AG08395 (cell line): ENCODE measurements around the gene ZIK1.

ENCODE experiments used
- DNase-seq: peaks from one replicate; pipeline ENCODE4 v3.0.0; 2012; ENCODE audit warnings: mixed read lengths, low spot score

The ZIK1 gene

GRCh38 chr19:57583521-57584416 lies at the start of gene ZIK1:
TSS of gene ZIK1 (plus strand) at chr19:57584145. CDS start at chr19:57584357, 212 bp downstream.
- DNase-seq = peak; percentile 96

DNA sequence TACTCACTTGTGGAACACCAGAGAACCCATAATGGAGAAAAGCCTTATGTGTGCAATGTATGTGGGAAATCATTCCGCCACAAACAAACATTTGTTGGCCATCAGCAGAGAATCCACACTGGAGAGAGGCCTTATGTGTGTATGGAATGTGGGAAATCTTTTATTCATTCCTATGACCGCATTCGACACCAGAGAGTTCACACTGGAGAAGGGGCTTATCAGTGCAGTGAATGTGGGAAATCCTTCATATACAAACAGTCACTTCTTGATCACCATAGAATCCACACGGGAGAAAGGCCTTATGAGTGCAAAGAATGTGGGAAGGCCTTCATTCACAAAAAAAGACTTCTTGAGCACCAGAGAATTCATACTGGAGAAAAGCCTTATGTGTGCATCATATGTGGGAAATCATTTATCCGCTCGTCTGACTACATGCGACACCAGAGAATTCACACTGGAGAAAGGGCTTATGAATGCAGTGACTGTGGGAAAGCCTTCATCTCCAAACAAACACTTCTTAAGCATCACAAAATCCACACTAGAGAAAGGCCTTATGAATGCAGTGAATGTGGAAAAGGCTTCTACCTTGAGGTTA lies 45.9 kb upstream of the ZIK1 start:
- no peak for DNase-seq

DNA sequence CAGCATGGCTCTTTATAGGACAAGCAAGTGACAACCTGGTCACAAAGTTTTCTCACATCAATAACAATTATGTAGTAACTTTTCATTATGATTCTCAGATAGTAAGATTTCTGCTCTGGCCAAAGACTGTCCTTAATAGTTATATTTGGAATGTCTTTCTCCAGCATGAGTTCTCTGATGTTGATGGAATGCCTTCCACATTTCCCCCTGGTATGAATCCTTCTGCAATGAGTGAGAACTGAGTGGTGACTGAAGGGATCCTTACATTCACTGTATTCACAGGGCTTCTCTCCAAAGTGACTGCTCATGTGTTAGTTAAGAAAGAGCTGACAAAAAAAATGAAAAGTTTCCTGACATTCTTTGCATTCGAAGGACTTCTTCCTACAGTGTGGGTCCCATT lies 37.4 kb upstream of the ZIK1 start:
- no peak for DNase-seq

- no peak for DNase-seq
Measured at GRCh38 chr19:57552432-57552831, 31.5 kb upstream of the ZIK1 start.

DNA sequence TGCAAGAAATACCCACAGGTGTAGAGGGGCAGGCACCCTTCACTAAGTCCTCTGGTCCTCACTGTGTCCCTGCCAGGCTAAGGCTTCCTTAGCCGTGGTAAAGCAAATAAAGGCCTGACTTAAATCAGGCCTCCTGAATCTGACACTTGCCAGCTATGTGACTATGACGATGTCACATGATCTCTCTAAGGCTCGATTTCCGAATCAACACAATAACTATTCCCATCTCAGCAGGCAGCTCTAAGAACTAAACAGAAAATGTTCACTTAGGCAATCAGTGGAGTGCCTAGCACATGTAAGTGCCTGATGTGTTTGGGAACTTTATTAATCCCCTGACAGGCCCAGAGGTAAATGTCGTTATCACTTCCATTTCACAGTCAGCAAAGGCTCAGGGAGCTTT lies 26.3 kb upstream of the ZIK1 start:
- no peak for DNase-seq

DNA sequence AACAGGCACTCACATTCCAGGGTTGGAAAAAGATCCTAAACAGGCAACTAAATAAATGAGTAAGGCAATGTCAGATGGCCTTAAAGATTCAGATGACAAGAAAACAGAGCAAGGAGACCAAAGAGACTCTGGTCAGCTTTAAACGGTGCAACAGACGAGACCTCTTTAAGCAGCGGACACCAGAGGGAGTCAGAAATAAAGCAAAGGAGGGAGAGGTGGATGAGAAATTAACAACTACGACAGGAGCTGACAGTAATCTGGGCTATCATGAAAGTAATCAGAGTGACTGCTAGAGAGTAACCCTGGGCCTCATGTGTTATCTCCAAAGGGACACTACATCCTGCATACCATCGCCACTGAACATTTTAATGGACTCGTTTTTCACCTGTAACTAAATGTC lies 25.4 kb upstream of the ZIK1 start:
- peak; percentile 13 for DNase-seq

GRCh38 chr19:57559008-57559403 lies 24.9 kb upstream of the ZIK1 start:
- DNase-seq = peak; percentile 58

DNA sequence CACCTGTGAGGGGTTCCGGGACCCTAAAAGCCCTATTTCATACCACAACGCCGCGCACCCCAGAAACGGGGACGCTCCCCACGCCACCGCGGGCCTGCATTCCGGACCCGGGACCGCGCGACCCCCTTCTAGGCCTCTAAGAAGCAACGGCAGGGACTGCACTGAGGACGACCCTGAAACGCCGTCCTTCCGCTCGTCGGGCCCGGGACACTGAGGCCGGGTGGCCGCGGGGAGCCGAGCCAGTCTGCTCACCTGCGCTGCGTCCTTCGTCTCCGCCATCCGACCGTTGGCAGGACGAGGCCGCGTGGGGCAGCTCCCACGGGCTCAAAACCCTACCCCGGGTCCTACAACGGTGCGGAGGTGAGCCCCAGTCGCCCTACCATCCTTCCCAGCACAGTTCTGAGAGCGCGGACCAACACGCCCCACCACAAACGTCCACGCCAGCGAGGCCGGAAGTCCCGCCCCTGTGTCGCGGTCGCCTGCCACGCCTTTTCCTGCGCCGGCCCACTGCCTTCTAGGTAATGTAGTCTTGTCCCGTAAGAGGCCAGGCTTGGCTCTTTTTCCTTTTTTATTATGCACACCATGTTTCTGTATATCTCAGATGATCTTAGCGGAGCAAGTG lies 24.4 kb upstream of the ZIK1 start, which contains the start of gene ZNF550:
Gene ZNF550 (minus strand): TSS at position 460 of the 622 bp plus-strand sequence. CDS start 181 bp downstream, at position 279.
- peak; percentile 95 for DNase-seq

DNA sequence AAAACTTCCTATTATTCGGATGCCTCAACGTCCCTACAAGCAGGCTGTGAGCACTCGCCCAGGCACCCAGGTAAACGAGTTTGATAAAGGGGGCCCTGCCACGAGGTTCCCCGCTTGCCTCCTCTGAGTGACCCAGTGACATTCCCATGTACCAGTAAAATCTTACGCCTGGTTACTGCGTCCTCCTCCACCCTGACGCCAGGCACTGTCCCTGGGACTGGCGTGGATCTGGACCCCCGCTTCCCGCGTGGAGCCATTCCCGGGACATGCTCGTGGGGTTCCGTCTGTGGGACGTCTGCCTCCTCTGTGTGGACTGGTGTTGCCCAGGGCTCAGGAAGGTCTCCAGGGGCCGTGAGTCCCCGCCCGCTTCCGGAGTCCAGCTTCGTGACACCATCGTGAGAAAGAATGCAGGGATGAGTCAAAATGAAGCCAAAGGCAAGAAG lies 23.9 kb upstream of the ZIK1 start:
- DNase-seq = peak; percentile 69

DNA sequence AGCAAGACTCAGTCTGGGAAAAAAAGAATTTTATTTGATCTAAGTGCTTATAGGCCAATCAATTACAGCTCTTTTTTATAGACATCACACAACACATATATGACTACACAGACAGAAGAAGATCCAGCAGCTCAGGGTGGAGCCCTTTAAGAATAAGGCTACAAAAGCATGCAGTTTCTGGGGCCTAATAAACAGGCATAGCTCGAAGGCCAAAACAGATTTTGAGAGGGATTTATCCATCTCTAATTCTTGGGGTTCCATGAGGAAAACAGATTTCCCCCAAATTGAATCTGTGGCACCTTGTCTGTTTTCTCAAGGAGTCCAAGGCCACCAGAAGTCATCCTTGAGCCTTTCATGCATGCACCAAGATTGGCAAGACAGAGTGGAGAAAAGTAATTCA lies 20.4 kb upstream of the ZIK1 start:
- no peak for DNase-seq

GRCh38 chr19:57566396-57567265 lies 17.3 kb upstream of the ZIK1 start:
- no peak for DNase-seq

DNA sequence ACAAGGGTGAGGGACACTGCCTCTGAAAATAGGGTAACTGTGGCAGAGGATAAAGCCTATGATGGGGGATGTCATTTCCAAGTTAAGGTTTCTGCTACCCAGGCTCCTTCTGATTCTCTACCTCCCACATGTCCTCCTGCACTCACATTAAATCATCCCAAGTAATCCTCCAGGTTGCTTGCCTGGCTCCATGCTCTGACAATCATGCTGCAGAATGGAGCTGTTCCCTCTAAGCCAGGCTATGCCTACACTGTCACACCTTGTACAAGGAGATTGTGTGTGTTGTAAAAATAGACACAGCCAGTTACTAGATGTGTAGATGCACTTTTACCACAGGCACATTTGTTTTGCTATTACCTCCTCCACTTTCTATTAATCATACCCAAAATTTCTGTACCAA lies 13.2 kb upstream of the ZIK1 start:
- DNase-seq = no peak

- DNase-seq = no peak
Measured at GRCh38 chr19:57572415-57572947, 11.5 kb upstream of the ZIK1 start.

DNA sequence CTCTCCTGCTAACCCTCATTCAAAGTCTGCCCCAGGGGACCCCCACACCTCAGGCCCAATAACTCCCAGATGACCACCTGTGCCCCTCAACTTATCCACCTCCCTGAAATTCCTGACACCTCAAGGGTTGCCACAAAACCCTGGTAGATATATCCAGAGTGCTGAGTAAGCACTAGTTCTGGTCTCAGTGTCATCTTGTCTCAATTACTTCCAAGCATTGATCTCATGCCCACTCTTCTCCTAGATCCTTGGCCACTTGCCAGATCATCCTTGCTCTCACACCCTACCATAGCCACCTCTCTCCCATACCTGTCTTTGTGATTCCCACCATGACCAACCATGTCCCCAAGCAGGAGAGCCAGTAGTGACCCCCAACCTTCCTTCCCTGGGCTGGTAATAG lies 7.3 kb upstream of the ZIK1 start:
- DNase-seq = no peak

DNA sequence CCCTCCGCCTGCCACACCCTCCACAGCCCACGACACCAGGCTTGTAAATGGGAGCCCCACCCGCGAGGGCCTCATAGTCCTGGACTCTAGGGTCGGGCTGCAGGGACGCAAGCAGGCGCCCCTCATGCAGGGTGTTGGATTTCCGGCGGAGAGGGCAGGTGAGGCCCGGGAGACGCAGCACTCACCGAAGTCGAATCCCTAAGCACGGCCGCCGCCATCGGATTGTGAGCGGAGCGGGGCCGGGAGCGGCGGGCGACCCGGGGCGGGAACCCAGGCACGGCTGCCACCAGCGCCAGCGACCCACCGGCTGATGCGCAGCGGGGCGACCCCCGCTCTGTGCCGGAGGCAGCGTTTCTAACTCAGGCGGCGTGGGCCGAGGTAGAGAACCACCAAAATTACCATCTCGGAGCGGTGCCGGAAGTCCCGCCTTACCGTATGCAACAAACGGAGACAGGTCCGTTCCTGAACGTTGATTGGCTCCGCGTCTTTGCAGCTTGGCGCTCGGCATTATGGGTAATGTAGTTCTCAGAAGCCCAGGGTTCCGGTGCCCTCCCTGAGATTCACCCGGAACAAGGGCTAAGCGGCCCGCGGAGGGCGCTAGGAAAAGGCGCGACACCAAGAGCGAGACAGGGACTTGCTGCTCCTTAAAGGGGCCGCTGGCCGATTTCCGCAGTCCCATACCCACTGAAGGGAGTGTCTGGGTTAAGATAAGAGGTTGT lies 5.3 kb upstream of the ZIK1 start, which contains the start of gene ZNF416:
Gene ZNF416 (minus strand): TSS at position 425 of the 719 bp plus-strand sequence. CDS start 207 bp downstream, at position 218.
- peak; percentile 99 for DNase-seq

- DNase-seq = no peak
Measured at GRCh38 chr19:57583104-57583520, 833 bp upstream of the ZIK1 start.

GRCh38 chr19:57587529-57587928 lies 3.6 kb downstream of the ZIK1 start:
- DNase-seq = peak; percentile 78

DNA sequence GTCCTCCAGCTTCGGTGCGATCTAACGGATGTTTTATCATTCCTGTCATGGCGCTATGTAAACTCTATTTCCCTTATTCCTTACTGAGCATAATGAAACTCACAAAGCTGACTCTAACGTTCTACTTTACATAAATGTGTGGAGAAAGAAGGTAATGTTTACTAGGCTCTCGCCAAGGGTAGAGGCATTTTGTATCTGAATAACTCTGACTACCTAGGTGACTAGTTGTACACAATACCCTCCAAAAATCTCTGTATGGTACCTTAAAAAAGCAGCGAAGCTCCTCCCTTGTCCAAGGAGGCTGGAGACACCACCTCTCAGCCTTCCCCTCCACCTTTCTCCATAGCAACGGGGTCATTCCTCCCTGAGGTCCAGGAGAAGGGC lies 15.4 kb downstream of the ZIK1 start:
- DNase-seq = no peak

- DNase-seq = peak; percentile 96
Measured at GRCh38 chr19:57599761-57600383, 15.9 kb downstream of the ZIK1 start, which contains the start of gene ZNF530. TSS of gene ZNF530 (plus strand) at chr19:57599885. CDS start at chr19:57604346, 4,461 bp downstream.

- DNase-seq = no peak
Measured at GRCh38 chr19:57606931-57607330, 23.0 kb downstream of the ZIK1 start.
